ENCODE results near the gene SEC14L5. TPM values are rescaled to one million over a fixed set of nuclear protein-coding genes. Genes with fewer than 3 reads are reported as not detected.

The SEC14L5 gene
- total RNA-seq, 2 experiments from 2014 or later, result not detected

- intact Hi-C loops (cut with micrococcal nuclease), result loop anchor here (5.0 kb wide), 2 partner anchors 42 to 183 kb away; partner anchors contain the start of genes ALG1, GLYR1 and UBN1
- CTCF ChIA-PET, result no interaction called here
- Mint-ChIP-seq H3K27ac (no peak overlapping the region), H3K36me3 (ENCODE audit: low read depth) (peaks cover 2% of the 10 kb centered on the region), H3K9me3 (no peaks in the 10 kb centered on the region), H3K4me3 (no peak overlapping the region), H3K4me1 (ENCODE audit: low read depth) (peaks cover 16% of the 10 kb centered on the region), H3K27me3 (ENCODE audit: low read depth) (no peaks in the 10 kb centered on the region)
- no peak for DNase-seq
Observed at GRCh38 chr16:5030251-5030870, 72.2 kb downstream of the SEC14L5 start.

GRCh38 chr16:5031601-5032000, 73.5 kb downstream of the SEC14L5 start:
- DNase-seq, result no peak
- CTCF ChIA-PET, result interaction anchor here (2.0 kb wide), 1 partner anchor 53 kb away, joined by 7 read pairs; no protein-coding TSS in a partner anchor
- H3K4me1 Mint-ChIP-seq (ENCODE audit: low read depth), result peaks cover 16% of the 10 kb centered on the region
- intact Hi-C loops (cut with micrococcal nuclease), result loop anchor here (5.0 kb wide), 2 partner anchors 41 to 184 kb away; partner anchors contain the start of genes ALG1, GLYR1 and UBN1
- H3K9me3 Mint-ChIP-seq, result no peaks in the 10 kb centered on the region
- H3K27ac Mint-ChIP-seq, result no peak overlapping the region
- no peaks in the 10 kb centered on the region for H3K27me3 Mint-ChIP-seq (ENCODE audit: low read depth)
- H3K4me3 Mint-ChIP-seq, result peak overlapping the region; percentile 49
- peaks cover 2% of the 10 kb centered on the region for H3K36me3 Mint-ChIP-seq (ENCODE audit: low read depth)

- DNase-seq, result no peak
- Mint-ChIP-seq H3K4me3 (peak overlapping the region; percentile 70), H3K27me3 (ENCODE audit: low read depth) (no peaks in the 10 kb centered on the region), H3K36me3 (ENCODE audit: low read depth) (peaks cover 2% of the 10 kb centered on the region), H3K27ac (no peak overlapping the region), H3K9me3 (no peaks in the 10 kb centered on the region), H3K4me1 (ENCODE audit: low read depth) (peaks cover 16% of the 10 kb centered on the region)
- CTCF ChIA-PET, result interaction anchor here (2.0 kb wide), 1 partner anchor 52 kb away, joined by 7 read pairs; no protein-coding TSS in a partner anchor
- intact Hi-C loops (cut with micrococcal nuclease), result loop anchor here (1.0 to 5.0 kb wide), 3 partner anchors 40 to 185 kb away; partner anchors contain the start of genes ALG1, GLYR1 and UBN1
Observed at GRCh38 chr16:5032748-5033167, 74.6 kb downstream of the SEC14L5 start.

GRCh38 chr16:5033256-5034166, 75.4 kb downstream of the SEC14L5 start, which contains the start of gene NAGPA:
TSS of gene NAGPA (minus strand) at chr16:5033935. CDS start at chr16:5033914, 21 bp downstream.
- no peaks in the 10 kb centered on the region for H3K27me3 Mint-ChIP-seq (ENCODE audit: low read depth)
- H3K27ac Mint-ChIP-seq, result peak within 1 kb of the TSS; percentile 61
- DNase-seq, result peak; percentile 92
- CTCF ChIA-PET, result interaction anchor here (0.9 to 1.1 kb wide), 2 partner anchors 25 to 51 kb away, joined by 3 to 4 read pairs; no protein-coding TSS in a partner anchor
- no peaks in the 10 kb centered on the region for H3K36me3 Mint-ChIP-seq (ENCODE audit: low read depth)
- peaks cover 16% of the 10 kb centered on the region for H3K4me1 Mint-ChIP-seq (ENCODE audit: low read depth)
- intact Hi-C loops (cut with micrococcal nuclease), result loop anchor here (1.0 to 5.0 kb wide), 3 partner anchors 39 to 186 kb away; partner anchors contain the start of genes ALG1, GLYR1 and UBN1
- H3K9me3 Mint-ChIP-seq, result no peaks in the 10 kb centered on the region
- peak within 1 kb of the TSS; percentile 84 for H3K4me3 Mint-ChIP-seq

GRCh38 chr16:5034167-5034523, 76.0 kb downstream of the SEC14L5 start:
- H3K4me1 Mint-ChIP-seq (ENCODE audit: low read depth), result peaks cover 16% of the 10 kb centered on the region
- peak overlapping the region; percentile 61 for H3K27ac Mint-ChIP-seq
- peak overlapping the region; percentile 84 for H3K4me3 Mint-ChIP-seq
- no peak for DNase-seq
- no peaks in the 10 kb centered on the region for H3K36me3 Mint-ChIP-seq (ENCODE audit: low read depth)
- intact Hi-C loops (cut with micrococcal nuclease), result loop anchor here (5.0 kb wide), 2 partner anchors 38 to 187 kb away; partner anchors contain the start of genes ALG1, GLYR1 and UBN1
- CTCF ChIA-PET, result interaction anchor here (0.9 to 1.1 kb wide), 2 partner anchors 24 to 50 kb away, joined by 3 to 4 read pairs; no protein-coding TSS in a partner anchor
- no peaks in the 10 kb centered on the region for H3K27me3 Mint-ChIP-seq (ENCODE audit: low read depth)
- H3K9me3 Mint-ChIP-seq, result no peaks in the 10 kb centered on the region

- intact Hi-C loops (cut with micrococcal nuclease), result no loop called here
- Mint-ChIP-seq H3K9me3 (no peaks in the 10 kb centered on the region), H3K4me3 (no peak overlapping the region), H3K27me3 (ENCODE audit: low read depth) (no peaks in the 10 kb centered on the region), H3K27ac (no peak overlapping the region), H3K36me3 (ENCODE audit: low read depth) (no peaks in the 10 kb centered on the region), H3K4me1 (ENCODE audit: low read depth) (peaks cover 16% of the 10 kb centered on the region)
- no peak for DNase-seq
- CTCF ChIA-PET, result no interaction called here
Observed at GRCh38 chr16:5035909-5036227, 77.7 kb downstream of the SEC14L5 start.

- H3K27me3 Mint-ChIP-seq (ENCODE audit: low read depth), result no peaks in the 10 kb centered on the region
- H3K4me3 Mint-ChIP-seq, result no peak overlapping the region
- no peaks in the 10 kb centered on the region for H3K9me3 Mint-ChIP-seq
- no peaks in the 10 kb centered on the region for H3K36me3 Mint-ChIP-seq (ENCODE audit: low read depth)
- H3K27ac Mint-ChIP-seq, result no peak overlapping the region
- CTCF ChIA-PET, result no interaction called here
- H3K4me1 Mint-ChIP-seq (ENCODE audit: low read depth), result peaks cover 16% of the 10 kb centered on the region
- intact Hi-C loops (cut with micrococcal nuclease), result no loop called here
- no peak for DNase-seq
Observed at GRCh38 chr16:5036228-5037156, 78.4 kb downstream of the SEC14L5 start.

- Mint-ChIP-seq H3K4me1 (ENCODE audit: low read depth) (no peaks in the 10 kb centered on the region), H3K27ac (no peak overlapping the region)
Observed at GRCh38 chr16:5040451-5040850, 82.3 kb downstream of the SEC14L5 start.

GRCh38 chr16:5041600-5042133, 83.5 kb downstream of the SEC14L5 start:
- Mint-ChIP-seq H3K27ac (no peak overlapping the region), H3K4me3 (no peak overlapping the region), H3K9me3 (no peaks in the 10 kb centered on the region), H3K36me3 (ENCODE audit: low read depth) (no peaks in the 10 kb centered on the region), H3K4me1 (ENCODE audit: low read depth) (no peaks in the 10 kb centered on the region), H3K27me3 (ENCODE audit: low read depth) (no peaks in the 10 kb centered on the region)
- no peak for DNase-seq
- CTCF ChIA-PET, result interaction anchor here (0.6 kb wide), 1 partner anchor 21 kb away, joined by 3 read pairs; no protein-coding TSS in a partner anchor
- intact Hi-C loops (cut with micrococcal nuclease), result no loop called here

More at GRCh38 chr16:5040451-5040850, 82.3 kb downstream of the SEC14L5 start:
- Mint-ChIP-seq H3K9me3 (no peaks in the 10 kb centered on the region), H3K36me3 (ENCODE audit: low read depth) (no peaks in the 10 kb centered on the region), H3K4me3 (no peak overlapping the region), H3K27me3 (ENCODE audit: low read depth) (no peaks in the 10 kb centered on the region)
- CTCF ChIA-PET, result interaction anchor here (0.6 kb wide), 1 partner anchor 22 kb away, joined by 3 read pairs; no protein-coding TSS in a partner anchor
- no peak for DNase-seq
- intact Hi-C loops (cut with micrococcal nuclease), result no loop called here

GRCh38 chr16:5042574-5043171, 84.5 kb downstream of the SEC14L5 start:
- CTCF ChIA-PET, result no interaction called here
- DNase-seq, result no peak
- Mint-ChIP-seq H3K27ac (no peak overlapping the region), H3K36me3 (ENCODE audit: low read depth) (no peaks in the 10 kb centered on the region), H3K9me3 (no peaks in the 10 kb centered on the region), H3K27me3 (ENCODE audit: low read depth) (no peaks in the 10 kb centered on the region), H3K4me3 (no peak overlapping the region), H3K4me1 (ENCODE audit: low read depth) (no peaks in the 10 kb centered on the region)
- intact Hi-C loops (cut with micrococcal nuclease), result no loop called here

GRCh38 chr16:5044011-5044540, 85.9 kb downstream of the SEC14L5 start:
- DNase-seq, result no peak
- H3K27ac Mint-ChIP-seq, result no peak overlapping the region

More at GRCh38 chr16:5044011-5044540, 85.9 kb downstream of the SEC14L5 start:
- Mint-ChIP-seq H3K27me3 (ENCODE audit: low read depth) (no peaks in the 10 kb centered on the region), H3K4me1 (ENCODE audit: low read depth) (no peaks in the 10 kb centered on the region), H3K36me3 (ENCODE audit: low read depth) (no peaks in the 10 kb centered on the region), H3K9me3 (no peaks in the 10 kb centered on the region), H3K4me3 (no peak overlapping the region)
- intact Hi-C loops (cut with micrococcal nuclease), result no loop called here
- CTCF ChIA-PET, result no interaction called here

All from activated naive CD4-positive, alpha-beta T cell treated with anti-CD3 and anti-CD28 coated beads for 36 hours (primary cell).